Activated T-cell treated with anti-CD3 and anti-CD28 coated beads, Interleukin-2, amount 50 U/mL, for 4 hours (primary cell): ENCODE results near the gene HCFC1. TPM values are rescaled to one million over a fixed set of nuclear protein-coding genes. Genes with fewer than 3 reads are reported as not detected.

Source experiments
- ATAC-seq, 2 donors: fragments of 200-7000 bp; cut with Tn5 transposase; one replicate each; pipeline ENCODE4 v1.10.0; 2021
- DNase-seq: peaks from one replicate; pipeline ENCODE4 v3.0.0-alpha.2; 2020
- H3K27me3 Mint-ChIP-seq: one replicate; pipeline ENCODE4 v1.8.0; 2021; ENCODE audit warnings: low read depth, mixed read lengths
- H3K36me3 Mint-ChIP-seq: one replicate; pipeline ENCODE4 v1.8.0; 2022; ENCODE audit warnings: mixed read lengths; ENCODE audit not compliant: insufficient read depth
- H3K4me1 Mint-ChIP-seq: one replicate; pipeline ENCODE4 v1.8.0; 2021; ENCODE audit warnings: low read depth, mixed read lengths
- H3K4me3 Mint-ChIP-seq: one replicate; pipeline ENCODE4 v1.8.0; 2021; ENCODE audit warnings: mild to moderate bottlenecking, moderate library complexity, mixed read lengths
- H3K9me3 Mint-ChIP-seq: one replicate; pipeline ENCODE4 v1.8.0; 2021; ENCODE audit warnings: mixed read lengths
- total RNA-seq, 3 donors: library from RNA; stranded (reverse); gene quantifications; one replicate each; pipeline ENCODE4 v1.2.1, GENCODE V29; 2021

HCFC1 gene
- total RNA-seq, 3 donors from 2014 or later, result 140 to 162 (median 150) TPM

- H3K4me3 Mint-ChIP-seq, result peak within 1 kb of the TSS; percentile 89
- DNase-seq (peak; percentile 31), ATAC-seq (peak; percentile 8 to 17)
- peaks cover 34% of the 10 kb centered on the region for H3K4me1 Mint-ChIP-seq
- H3K9me3 Mint-ChIP-seq, result no peaks in the 10 kb centered on the region
- H3K27me3 Mint-ChIP-seq, result no peaks in the 10 kb centered on the region
- peaks cover 3% of the 10 kb centered on the region for H3K36me3 Mint-ChIP-seq
Observed at GRCh38 chrX:153925739-153926551, 45.7 kb downstream of the HCFC1 start, which contains the start of gene ARHGAP4. ARHGAP4 (minus strand) TSS chrX:153926264; CDS start chrX:153926202, 62 bp downstream.

GRCh38 chrX:153925387-153925738 is 46.3 kb downstream of the HCFC1 start:
- Mint-ChIP-seq H3K36me3 (peaks cover 3% of the 10 kb centered on the region), H3K27me3 (no peaks in the 10 kb centered on the region), H3K4me1 (peaks cover 33% of the 10 kb centered on the region), H3K9me3 (no peaks in the 10 kb centered on the region), H3K4me3 (peak overlapping the region; percentile 89)
- ATAC-seq, result no peak
- DNase-seq, result no peak

GRCh38 chrX:153924149-153924861 is 47.3 kb downstream of the HCFC1 start:
- Mint-ChIP-seq H3K4me3 (peak overlapping the region; percentile 89), H3K36me3 (peaks cover 3% of the 10 kb centered on the region), H3K4me1 (peaks cover 34% of the 10 kb centered on the region), H3K9me3 (no peaks in the 10 kb centered on the region), H3K27me3 (no peaks in the 10 kb centered on the region)
- DNase-seq (no peak), ATAC-seq (no peak)

GRCh38 chrX:153922932-153923857 is 48.4 kb downstream of the HCFC1 start:
- Mint-ChIP-seq H3K36me3 (no peaks in the 10 kb centered on the region), H3K4me1 (peaks cover 30% of the 10 kb centered on the region), H3K9me3 (no peaks in the 10 kb centered on the region), H3K4me3 (peak overlapping the region; percentile 89), H3K27me3 (no peaks in the 10 kb centered on the region)
- ATAC-seq (no peak), DNase-seq (no peak)

GRCh38 chrX:153921511-153922446 is 49.8 kb downstream of the HCFC1 start:
- Mint-ChIP-seq H3K4me3 (peak overlapping the region; percentile 89), H3K4me1 (peaks cover 28% of the 10 kb centered on the region), H3K36me3 (no peaks in the 10 kb centered on the region), H3K27me3 (no peaks in the 10 kb centered on the region), H3K9me3 (no peaks in the 10 kb centered on the region)
- no peak for DNase-seq
- ATAC-seq, result no peak

GRCh38 chrX:153921070-153921469 is 50.5 kb downstream of the HCFC1 start:
- H3K36me3 Mint-ChIP-seq, result no peaks in the 10 kb centered on the region
- no peak overlapping the region for H3K4me3 Mint-ChIP-seq
- H3K27me3 Mint-ChIP-seq, result no peaks in the 10 kb centered on the region
- peaks cover 27% of the 10 kb centered on the region for H3K4me1 Mint-ChIP-seq
- DNase-seq, result no peak
- ATAC-seq, result no peak
- H3K9me3 Mint-ChIP-seq, result no peaks in the 10 kb centered on the region

GRCh38 chrX:153920546-153920945 is 51.1 kb downstream of the HCFC1 start:
- Mint-ChIP-seq H3K4me3 (no peak overlapping the region), H3K27me3 (no peaks in the 10 kb centered on the region), H3K4me1 (peaks cover 27% of the 10 kb centered on the region), H3K9me3 (no peaks in the 10 kb centered on the region), H3K36me3 (no peaks in the 10 kb centered on the region)
- no peak for DNase-seq
- no peak for ATAC-seq

- no peak for ATAC-seq
- no peaks in the 10 kb centered on the region for H3K27me3 Mint-ChIP-seq
- H3K4me1 Mint-ChIP-seq, result peaks cover 22% of the 10 kb centered on the region
- H3K36me3 Mint-ChIP-seq, result no peaks in the 10 kb centered on the region
- DNase-seq, result no peak
- H3K9me3 Mint-ChIP-seq, result no peaks in the 10 kb centered on the region
- H3K4me3 Mint-ChIP-seq, result no peak overlapping the region
Observed at GRCh38 chrX:153919281-153919680, 52.3 kb downstream of the HCFC1 start.

GRCh38 chrX:153917869-153918268 is 53.7 kb downstream of the HCFC1 start:
- H3K36me3 Mint-ChIP-seq, result peaks cover 2% of the 10 kb centered on the region
- H3K4me3 Mint-ChIP-seq, result no peak overlapping the region
- DNase-seq, result no peak
- ATAC-seq, result no peak
- H3K27me3 Mint-ChIP-seq, result no peaks in the 10 kb centered on the region
- H3K9me3 Mint-ChIP-seq, result no peaks in the 10 kb centered on the region
- peaks cover 12% of the 10 kb centered on the region for H3K4me1 Mint-ChIP-seq

- no peak for DNase-seq
- no peaks in the 10 kb centered on the region for H3K27me3 Mint-ChIP-seq
- H3K4me3 Mint-ChIP-seq, result no peak overlapping the region
- H3K36me3 Mint-ChIP-seq, result peaks cover 7% of the 10 kb centered on the region
- H3K9me3 Mint-ChIP-seq, result no peaks in the 10 kb centered on the region
- no peak for ATAC-seq
- H3K4me1 Mint-ChIP-seq, result peaks cover 5% of the 10 kb centered on the region
Observed at GRCh38 chrX:153913701-153914100, 57.9 kb downstream of the HCFC1 start.

- Mint-ChIP-seq H3K36me3 (peaks cover 7% of the 10 kb centered on the region), H3K27me3 (no peaks in the 10 kb centered on the region), H3K4me1 (peaks cover 5% of the 10 kb centered on the region), H3K9me3 (no peaks in the 10 kb centered on the region), H3K4me3 (no peak overlapping the region)
- no peak for DNase-seq
- no peak for ATAC-seq
Observed at GRCh38 chrX:153913211-153913610, 58.4 kb downstream of the HCFC1 start.

GRCh38 chrX:153911798-153912197 is 59.8 kb downstream of the HCFC1 start:
- H3K4me1 Mint-ChIP-seq, result peaks cover 5% of the 10 kb centered on the region
- no peaks in the 10 kb centered on the region for H3K9me3 Mint-ChIP-seq
- peaks cover 7% of the 10 kb centered on the region for H3K36me3 Mint-ChIP-seq
- ATAC-seq (no peak), DNase-seq (no peak)
- H3K27me3 Mint-ChIP-seq, result no peaks in the 10 kb centered on the region
- H3K4me3 Mint-ChIP-seq, result no peak overlapping the region

GRCh38 chrX:153910446-153910845 is 61.2 kb downstream of the HCFC1 start:
- H3K36me3 Mint-ChIP-seq, result peaks cover 7% of the 10 kb centered on the region
- ATAC-seq (no peak), DNase-seq (no peak)
- H3K27me3 Mint-ChIP-seq, result no peaks in the 10 kb centered on the region
- no peak overlapping the region for H3K4me3 Mint-ChIP-seq
- peaks cover 10% of the 10 kb centered on the region for H3K4me1 Mint-ChIP-seq
- no peaks in the 10 kb centered on the region for H3K9me3 Mint-ChIP-seq
